Stomach (tissue), 4 donors: Measurements from ENCODE around the gene ETS2.

Source experiments
- CTCF ChIP-seq, 7 experiments: fragments of 450-650 bp in 4 of 7; fragments of 200-600 bp in 3 of 7; sonication (generic) in 3 of 7; IDR thresholded peaks; one replicate each; pipeline ENCODE4 v1.5.1; 2016 to 2019; ENCODE audit warnings: antibody characterized with exemption in 7 of 7, control low read depth in 2 of 7, mild to moderate bottlenecking in 1 of 7
- EP300 ChIP-seq: sonication (generic); formaldehyde crosslinking; IDR thresholded peaks from one replicate; pipeline ENCODE4 v1.6.1; 2017; ENCODE audit warnings: antibody characterized with exemption
- POLR2A ChIP-seq, 4 donors: fragments of 450-650 bp; IDR thresholded peaks; one replicate each; pipeline ENCODE4 v1.6.1; 2016; ENCODE audit warnings: antibody characterized with exemption in 4 of 4, control low read depth in 2 of 4, mild to moderate bottlenecking in 1 of 4, moderate library complexity in 1 of 4
- POLR2AphosphoS5 ChIP-seq, 3 donors: sonication (generic); formaldehyde crosslinking; IDR thresholded peaks; one replicate each; pipeline ENCODE4 v1.6.1; 2016; ENCODE audit warnings: antibody characterized with exemption in 3 of 3

- TF ChIP-seq CTCF (IDR thresholded peaks at IDR 0.05) (no peak), EP300 (no peak), POLR2AphosphoS5 (IDR thresholded peaks at IDR 0.05) (no peak), POLR2A (IDR thresholded peaks at IDR 0.05) (no peak)
Observed at GRCh38 chr21:38850277-38850951, 44.7 kb downstream of the ETS2 start.
